ENCODE results near the gene ISOC1. TPM values are rescaled to one million over a fixed set of nuclear protein-coding genes. Genes with fewer than 3 reads are reported as not detected.

Gene ISOC1
- total RNA-seq, 1 experiment from 2014 or later, result 24.9 TPM

DNA sequence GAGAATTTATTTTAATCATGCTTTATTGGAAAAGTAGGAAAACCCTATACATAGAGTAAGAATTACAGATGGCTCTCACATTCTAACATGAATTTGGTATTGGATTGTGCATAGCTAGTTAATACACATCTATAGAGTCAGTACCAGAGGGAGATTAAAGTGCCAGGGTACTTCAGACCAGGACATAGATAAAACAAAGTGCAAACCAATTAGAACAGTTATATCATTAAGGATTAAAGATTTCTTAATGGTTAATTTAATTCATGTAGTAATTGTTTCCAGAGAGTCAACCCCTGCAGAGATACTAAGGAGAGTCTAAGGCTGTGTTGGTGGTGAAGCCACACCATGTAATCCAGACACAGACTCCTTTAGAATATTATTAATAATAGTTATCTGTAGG lies 8.8 kb downstream of the ISOC1 start:
- H3K9me3 Mint-ChIP-seq, result no peaks in the 10 kb centered on the region
- ChIA-PET CTCF (interaction anchor here (0.7 kb wide), 1 partner anchor 9 kb away, joined by 3 read pairs; the partner anchor contains the start of gene ISOC1), POLR2A (no interaction called here)
- TF ChIP-seq, protein P1, sequence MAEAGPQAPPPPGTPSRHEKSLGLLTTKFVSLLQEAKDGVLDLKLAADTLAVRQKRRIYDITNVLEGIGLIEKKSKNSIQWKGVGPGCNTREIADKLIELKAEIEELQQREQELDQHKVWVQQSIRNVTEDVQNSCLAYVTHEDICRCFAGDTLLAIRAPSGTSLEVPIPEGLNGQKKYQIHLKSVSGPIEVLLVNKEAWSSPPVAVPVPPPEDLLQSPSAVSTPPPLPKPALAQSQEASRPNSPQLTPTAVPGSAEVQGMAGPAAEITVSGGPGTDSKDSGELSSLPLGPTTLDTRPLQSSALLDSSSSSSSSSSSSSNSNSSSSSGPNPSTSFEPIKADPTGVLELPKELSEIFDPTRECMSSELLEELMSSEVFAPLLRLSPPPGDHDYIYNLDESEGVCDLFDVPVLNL (CRISPR knock-in tag; IDR thresholded peaks at IDR 0.05; ENCODE audit: borderline replicate concordance, low read depth), result no peak
- TF ChIP-seq, protein P2, sequence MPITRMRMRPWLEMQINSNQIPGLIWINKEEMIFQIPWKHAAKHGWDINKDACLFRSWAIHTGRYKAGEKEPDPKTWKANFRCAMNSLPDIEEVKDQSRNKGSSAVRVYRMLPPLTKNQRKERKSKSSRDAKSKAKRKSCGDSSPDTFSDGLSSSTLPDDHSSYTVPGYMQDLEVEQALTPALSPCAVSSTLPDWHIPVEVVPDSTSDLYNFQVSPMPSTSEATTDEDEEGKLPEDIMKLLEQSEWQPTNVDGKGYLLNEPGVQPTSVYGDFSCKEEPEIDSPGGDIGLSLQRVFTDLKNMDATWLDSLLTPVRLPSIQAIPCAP (CRISPR knock-in tag; IDR thresholded peaks at IDR 0.05), result no peak
- TF ChIP-seq ZNF219 (CRISPR knock-in tag; IDR thresholded peaks at IDR 0.05; ENCODE audit: borderline replicate concordance) (no peak), NFYB (CRISPR knock-in tag; conservative IDR thresholded peaks at IDR 0.05; ENCODE audit: low read depth) (no peak), FOXK1 (CRISPR knock-in tag; IDR thresholded peaks at IDR 0.05) (no peak), NR3C1 (CRISPR knock-in tag; conservative IDR thresholded peaks at IDR 0.05; ENCODE audit: low read depth) (no peak), ZNF425 (CRISPR knock-in tag; conservative IDR thresholded peaks at IDR 0.05) (no peak), SMAD4 (CRISPR knock-in tag; IDR thresholded peaks at IDR 0.05) (no peak), ZNF138 (CRISPR knock-in tag; conservative IDR thresholded peaks at IDR 0.05) (no peak), ZNF263 (CRISPR knock-in tag; IDR thresholded peaks at IDR 0.05; ENCODE audit: low read depth) (no peak), JUN (CRISPR knock-in tag; IDR thresholded peaks at IDR 0.05) (no peak), USF2 (CRISPR knock-in tag; IDR thresholded peaks at IDR 0.05) (no peak), E2F5 (CRISPR knock-in tag; IDR thresholded peaks at IDR 0.05) (no peak), MYBL2 (CRISPR knock-in tag; IDR thresholded peaks at IDR 0.05) (no peak), ATF6 (CRISPR knock-in tag; IDR thresholded peaks at IDR 0.05) (no peak), RORB (CRISPR knock-in tag; IDR thresholded peaks at IDR 0.05) (no peak), PREB (CRISPR knock-in tag; IDR thresholded peaks at IDR 0.05; ENCODE audit: borderline replicate concordance) (no peak), EMX1 (CRISPR knock-in tag; IDR thresholded peaks at IDR 0.05) (no peak)
- TF ChIP-seq, protein P3, sequence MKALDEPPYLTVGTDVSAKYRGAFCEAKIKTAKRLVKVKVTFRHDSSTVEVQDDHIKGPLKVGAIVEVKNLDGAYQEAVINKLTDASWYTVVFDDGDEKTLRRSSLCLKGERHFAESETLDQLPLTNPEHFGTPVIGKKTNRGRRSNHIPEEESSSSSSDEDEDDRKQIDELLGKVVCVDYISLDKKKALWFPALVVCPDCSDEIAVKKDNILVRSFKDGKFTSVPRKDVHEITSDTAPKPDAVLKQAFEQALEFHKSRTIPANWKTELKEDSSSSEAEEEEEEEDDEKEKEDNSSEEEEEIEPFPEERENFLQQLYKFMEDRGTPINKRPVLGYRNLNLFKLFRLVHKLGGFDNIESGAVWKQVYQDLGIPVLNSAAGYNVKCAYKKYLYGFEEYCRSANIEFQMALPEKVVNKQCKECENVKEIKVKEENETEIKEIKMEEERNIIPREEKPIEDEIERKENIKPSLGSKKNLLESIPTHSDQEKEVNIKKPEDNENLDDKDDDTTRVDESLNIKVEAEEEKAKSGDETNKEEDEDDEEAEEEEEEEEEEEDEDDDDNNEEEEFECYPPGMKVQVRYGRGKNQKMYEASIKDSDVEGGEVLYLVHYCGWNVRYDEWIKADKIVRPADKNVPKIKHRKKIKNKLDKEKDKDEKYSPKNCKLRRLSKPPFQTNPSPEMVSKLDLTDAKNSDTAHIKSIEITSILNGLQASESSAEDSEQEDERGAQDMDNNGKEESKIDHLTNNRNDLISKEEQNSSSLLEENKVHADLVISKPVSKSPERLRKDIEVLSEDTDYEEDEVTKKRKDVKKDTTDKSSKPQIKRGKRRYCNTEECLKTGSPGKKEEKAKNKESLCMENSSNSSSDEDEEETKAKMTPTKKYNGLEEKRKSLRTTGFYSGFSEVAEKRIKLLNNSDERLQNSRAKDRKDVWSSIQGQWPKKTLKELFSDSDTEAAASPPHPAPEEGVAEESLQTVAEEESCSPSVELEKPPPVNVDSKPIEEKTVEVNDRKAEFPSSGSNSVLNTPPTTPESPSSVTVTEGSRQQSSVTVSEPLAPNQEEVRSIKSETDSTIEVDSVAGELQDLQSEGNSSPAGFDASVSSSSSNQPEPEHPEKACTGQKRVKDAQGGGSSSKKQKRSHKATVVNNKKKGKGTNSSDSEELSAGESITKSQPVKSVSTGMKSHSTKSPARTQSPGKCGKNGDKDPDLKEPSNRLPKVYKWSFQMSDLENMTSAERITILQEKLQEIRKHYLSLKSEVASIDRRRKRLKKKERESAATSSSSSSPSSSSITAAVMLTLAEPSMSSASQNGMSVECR (CRISPR knock-in tag; IDR thresholded peaks at IDR 0.05; ENCODE audit: borderline replicate concordance), result no peak
- TF ChIP-seq, protein P4, sequence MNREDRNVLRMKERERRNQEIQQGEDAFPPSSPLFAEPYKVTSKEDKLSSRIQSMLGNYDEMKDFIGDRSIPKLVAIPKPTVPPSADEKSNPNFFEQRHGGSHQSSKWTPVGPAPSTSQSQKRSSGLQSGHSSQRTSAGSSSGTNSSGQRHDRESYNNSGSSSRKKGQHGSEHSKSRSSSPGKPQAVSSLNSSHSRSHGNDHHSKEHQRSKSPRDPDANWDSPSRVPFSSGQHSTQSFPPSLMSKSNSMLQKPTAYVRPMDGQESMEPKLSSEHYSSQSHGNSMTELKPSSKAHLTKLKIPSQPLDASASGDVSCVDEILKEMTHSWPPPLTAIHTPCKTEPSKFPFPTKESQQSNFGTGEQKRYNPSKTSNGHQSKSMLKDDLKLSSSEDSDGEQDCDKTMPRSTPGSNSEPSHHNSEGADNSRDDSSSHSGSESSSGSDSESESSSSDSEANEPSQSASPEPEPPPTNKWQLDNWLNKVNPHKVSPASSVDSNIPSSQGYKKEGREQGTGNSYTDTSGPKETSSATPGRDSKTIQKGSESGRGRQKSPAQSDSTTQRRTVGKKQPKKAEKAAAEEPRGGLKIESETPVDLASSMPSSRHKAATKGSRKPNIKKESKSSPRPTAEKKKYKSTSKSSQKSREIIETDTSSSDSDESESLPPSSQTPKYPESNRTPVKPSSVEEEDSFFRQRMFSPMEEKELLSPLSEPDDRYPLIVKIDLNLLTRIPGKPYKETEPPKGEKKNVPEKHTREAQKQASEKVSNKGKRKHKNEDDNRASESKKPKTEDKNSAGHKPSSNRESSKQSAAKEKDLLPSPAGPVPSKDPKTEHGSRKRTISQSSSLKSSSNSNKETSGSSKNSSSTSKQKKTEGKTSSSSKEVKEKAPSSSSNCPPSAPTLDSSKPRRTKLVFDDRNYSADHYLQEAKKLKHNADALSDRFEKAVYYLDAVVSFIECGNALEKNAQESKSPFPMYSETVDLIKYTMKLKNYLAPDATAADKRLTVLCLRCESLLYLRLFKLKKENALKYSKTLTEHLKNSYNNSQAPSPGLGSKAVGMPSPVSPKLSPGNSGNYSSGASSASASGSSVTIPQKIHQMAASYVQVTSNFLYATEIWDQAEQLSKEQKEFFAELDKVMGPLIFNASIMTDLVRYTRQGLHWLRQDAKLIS (CRISPR knock-in tag; IDR thresholded peaks at IDR 0.05; ENCODE audit: borderline replicate concordance), result no peak
- no peak overlapping the region for H3K4me3 Mint-ChIP-seq
- peaks cover 8% of the 10 kb centered on the region for H3K36me3 Mint-ChIP-seq
- DNase-seq (ENCODE audit: low spot score) (no peak), ATAC-seq (no peak)
- no peak overlapping the region for H3K27ac Mint-ChIP-seq
- no peaks in the 10 kb centered on the region for H3K27me3 Mint-ChIP-seq (ENCODE audit: low read depth)
- peaks cover 22% of the 10 kb centered on the region for H3K4me1 Mint-ChIP-seq
